ENCODE measurements around the gene KIF20B. TPM values are rescaled to one million over a fixed set of nuclear protein-coding genes. Genes with fewer than 3 reads are reported as not detected.

Gene KIF20B
- total RNA-seq, 4 donors from 2014 or later, result 1.4 to 2.1 (median 1.8) TPM

DNA sequence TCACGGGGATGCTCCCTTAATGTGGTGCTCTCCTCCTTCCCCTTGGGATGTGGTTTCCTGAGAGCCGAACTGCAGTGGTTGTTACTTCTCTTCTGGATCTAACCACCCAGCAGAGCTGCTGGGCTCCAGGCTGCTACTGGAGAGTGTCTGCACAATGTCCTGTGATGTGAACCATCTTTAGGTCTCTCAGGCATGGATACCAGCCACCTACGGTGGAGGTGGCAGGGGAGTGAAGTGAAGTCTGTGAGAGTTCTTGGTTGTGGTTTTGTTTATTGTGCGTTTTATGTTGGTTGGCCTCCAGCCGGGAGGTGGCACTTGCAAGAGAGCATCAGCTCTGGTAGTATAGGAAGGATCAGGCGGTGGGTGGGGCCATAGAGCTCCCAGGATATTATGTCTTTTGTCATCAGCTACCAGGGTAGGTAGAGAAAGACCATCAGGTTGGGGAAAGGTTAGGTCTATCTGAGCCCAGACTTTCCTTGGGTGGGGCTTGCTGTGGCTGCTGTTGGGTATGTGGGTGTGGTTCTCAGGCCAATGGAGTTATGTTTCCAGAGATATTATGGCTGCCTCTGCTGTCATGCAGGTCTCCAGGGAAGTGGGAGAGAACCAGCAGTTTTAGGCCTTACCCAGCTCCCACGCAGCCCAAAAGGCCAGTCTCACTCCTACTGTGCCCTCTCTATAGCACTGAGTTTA lies 87.9 kb downstream of the KIF20B start:
- H3K9me3 ChIP-seq, result no peaks in the 10 kb centered on the region
- no peaks in the 10 kb centered on the region for H3K4me1 ChIP-seq
- H3K27ac ChIP-seq (replicated peaks in 1 of 4), result no peak overlapping the region
- H3K4me3 ChIP-seq, result no peak overlapping the region
- WGBS, result 82% methylated on average over 7 of the region's 7 CpGs
- intact Hi-C loops (cut with DNase I), result no loop called here
- H3K27me3 ChIP-seq, result no peaks in the 10 kb centered on the region
- no peak for TF ChIP-seq EP300 (IDR thresholded peaks at IDR 0.05)
- DNase-seq (ENCODE audit: extremely low spot score), result no peak
- no peaks in the 10 kb centered on the region for H3K36me3 ChIP-seq

DNA sequence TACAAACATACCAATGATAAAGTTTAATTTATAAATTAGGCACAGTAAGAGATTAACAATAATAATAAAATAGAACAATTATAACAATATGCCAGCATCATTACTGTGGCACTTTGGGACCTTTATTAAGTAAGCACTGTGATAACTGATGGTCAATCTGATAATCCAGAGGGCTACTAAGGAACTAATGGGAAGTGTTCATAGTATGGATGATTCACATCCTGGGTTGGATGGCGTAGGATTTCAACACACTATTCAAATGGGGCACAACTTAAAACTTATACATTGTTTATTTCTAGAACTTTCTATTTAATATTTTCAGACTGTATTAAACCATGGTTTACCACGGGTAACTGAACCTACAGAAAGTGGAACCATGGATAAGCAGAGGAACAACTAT lies 90.8 kb downstream of the KIF20B start:
- no peak for DNase-seq (ENCODE audit: extremely low spot score)
- Histone ChIP-seq H3K9me3 (no peaks in the 10 kb centered on the region), H3K27ac (replicated peaks in 1 of 4) (no peak overlapping the region), H3K4me3 (no peak overlapping the region), H3K36me3 (no peaks in the 10 kb centered on the region), H3K4me1 (no peaks in the 10 kb centered on the region), H3K27me3 (no peaks in the 10 kb centered on the region)
- 78% methylated on average over 2 of the region's 2 CpGs for WGBS
- TF ChIP-seq POLR2A (IDR thresholded peaks at IDR 0.05; ENCODE audit: low read depth), result no peak
- no peak for TF ChIP-seq EP300 (IDR thresholded peaks at IDR 0.05)
- no peak for TF ChIP-seq POLR2AphosphoS5 (IDR thresholded peaks at IDR 0.05)
- TF ChIP-seq, protein P1, sequence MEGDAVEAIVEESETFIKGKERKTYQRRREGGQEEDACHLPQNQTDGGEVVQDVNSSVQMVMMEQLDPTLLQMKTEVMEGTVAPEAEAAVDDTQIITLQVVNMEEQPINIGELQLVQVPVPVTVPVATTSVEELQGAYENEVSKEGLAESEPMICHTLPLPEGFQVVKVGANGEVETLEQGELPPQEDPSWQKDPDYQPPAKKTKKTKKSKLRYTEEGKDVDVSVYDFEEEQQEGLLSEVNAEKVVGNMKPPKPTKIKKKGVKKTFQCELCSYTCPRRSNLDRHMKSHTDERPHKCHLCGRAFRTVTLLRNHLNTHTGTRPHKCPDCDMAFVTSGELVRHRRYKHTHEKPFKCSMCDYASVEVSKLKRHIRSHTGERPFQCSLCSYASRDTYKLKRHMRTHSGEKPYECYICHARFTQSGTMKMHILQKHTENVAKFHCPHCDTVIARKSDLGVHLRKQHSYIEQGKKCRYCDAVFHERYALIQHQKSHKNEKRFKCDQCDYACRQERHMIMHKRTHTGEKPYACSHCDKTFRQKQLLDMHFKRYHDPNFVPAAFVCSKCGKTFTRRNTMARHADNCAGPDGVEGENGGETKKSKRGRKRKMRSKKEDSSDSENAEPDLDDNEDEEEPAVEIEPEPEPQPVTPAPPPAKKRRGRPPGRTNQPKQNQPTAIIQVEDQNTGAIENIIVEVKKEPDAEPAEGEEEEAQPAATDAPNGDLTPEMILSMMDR (IDR thresholded peaks at IDR 0.05), result no peak
- intact Hi-C loops (cut with DNase I), result loop anchor here (5.0 to 10.0 kb wide), 3 partner anchors 800 to 1073 kb away; no protein-coding TSS in a partner anchor

DNA sequence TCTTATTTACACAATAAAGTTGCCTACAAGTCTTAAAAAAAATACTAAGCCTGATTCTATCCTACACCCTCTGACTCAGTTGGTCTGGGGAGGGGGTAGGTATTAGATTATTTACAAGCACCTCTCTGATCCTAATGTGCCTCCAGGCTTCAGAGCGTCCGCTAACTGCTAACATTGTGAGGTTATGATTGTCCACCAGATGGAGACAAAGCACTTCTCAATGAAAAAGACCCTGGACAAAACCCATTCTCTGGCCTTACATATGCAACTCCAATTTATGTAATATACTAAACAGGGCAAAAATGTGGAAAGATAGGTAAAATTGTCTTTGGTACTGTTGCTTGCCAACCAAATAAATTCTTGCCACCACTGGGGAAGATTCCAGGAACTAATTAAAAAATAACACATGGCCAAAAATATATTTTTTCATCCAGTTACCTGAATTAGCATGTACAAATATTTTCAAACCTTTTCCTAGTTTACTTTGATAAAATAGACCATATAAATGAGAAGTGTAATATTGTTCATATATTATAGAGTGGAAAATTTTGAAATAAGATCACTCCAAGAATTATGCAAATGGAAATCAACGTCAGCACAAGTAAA lies 92.4 kb downstream of the KIF20B start:
- 40% methylated on average over 3 of the region's 3 CpGs for WGBS
- Histone ChIP-seq H3K4me1 (no peaks in the 10 kb centered on the region), H3K4me3 (no peak overlapping the region), H3K9me3 (no peaks in the 10 kb centered on the region), H3K27me3 (no peaks in the 10 kb centered on the region), H3K36me3 (no peaks in the 10 kb centered on the region), H3K27ac (replicated peaks in 1 of 4) (no peak overlapping the region)
- TF ChIP-seq, protein P1 (IDR thresholded peaks at IDR 0.05), result peak; percentile 76 to 83 (median 77)
- no peak for TF ChIP-seq POLR2AphosphoS5 (IDR thresholded peaks at IDR 0.05)
- intact Hi-C loops (cut with DNase I), result loop anchor here (5.0 to 10.0 kb wide), 3 partner anchors 799 to 1071 kb away; no protein-coding TSS in a partner anchor
- DNase-seq (ENCODE audit: extremely low spot score), result no peak

DNA sequence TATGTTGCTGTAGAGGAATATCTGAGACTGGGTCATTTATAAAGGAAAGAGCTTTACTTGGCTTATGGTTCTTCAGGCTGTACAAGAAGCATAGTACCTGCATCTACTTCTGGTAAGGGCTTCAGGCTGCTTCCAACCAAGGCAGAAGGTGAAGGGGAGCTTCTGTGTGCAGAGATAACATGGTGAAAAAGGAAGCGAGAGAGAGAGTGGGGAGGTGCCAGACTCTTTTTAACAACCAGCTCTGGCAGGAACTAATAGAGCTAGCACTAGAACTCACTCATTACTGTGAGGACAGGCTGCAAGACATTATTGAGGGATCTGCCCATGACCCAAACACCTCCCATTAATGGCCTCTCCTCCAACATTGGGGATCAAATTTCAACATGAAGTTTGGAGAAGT lies 94.5 kb downstream of the KIF20B start:
- no peaks in the 10 kb centered on the region for H3K36me3 ChIP-seq
- WGBS, result 67% methylated on average over 1 of the region's 1 CpG
- H3K27ac ChIP-seq (replicated peaks in 1 of 4), result no peak overlapping the region
- no peak for TF ChIP-seq POLR2AphosphoS5 (IDR thresholded peaks at IDR 0.05)
- TF ChIP-seq EP300 (IDR thresholded peaks at IDR 0.05), result no peak
- no peak for TF ChIP-seq POLR2A (IDR thresholded peaks at IDR 0.05; ENCODE audit: low read depth)
- TF ChIP-seq, protein P1 (IDR thresholded peaks at IDR 0.05), result no peak
- no peaks in the 10 kb centered on the region for H3K27me3 ChIP-seq
- DNase-seq (ENCODE audit: extremely low spot score), result no peak
- no peak overlapping the region for H3K4me3 ChIP-seq
- no peaks in the 10 kb centered on the region for H3K9me3 ChIP-seq
- no peaks in the 10 kb centered on the region for H3K4me1 ChIP-seq
- intact Hi-C loops (cut with DNase I), result loop anchor here (10.0 kb wide), 1 partner anchor 1069 kb away; no protein-coding TSS in a partner anchor

DNA sequence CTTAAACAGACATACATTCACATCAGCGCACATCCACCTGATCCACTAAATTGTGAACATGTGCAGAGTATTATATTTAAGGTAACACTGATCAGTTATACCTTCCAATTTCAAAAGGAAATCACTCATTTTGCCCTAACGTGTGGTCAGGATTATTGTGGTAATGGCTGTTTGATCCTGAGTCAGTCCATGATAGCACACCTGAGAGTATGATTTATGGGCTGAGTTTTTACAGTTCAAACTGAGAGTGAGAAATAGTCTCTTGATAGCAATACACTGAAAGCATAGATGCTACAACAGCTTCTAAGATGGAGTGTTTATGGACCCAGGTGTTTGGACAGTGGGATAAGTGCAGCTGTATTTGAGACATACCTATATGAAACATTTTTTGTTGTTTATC lies 96.7 kb downstream of the KIF20B start:
- DNase-seq (ENCODE audit: extremely low spot score), result no peak
- Histone ChIP-seq H3K9me3 (no peaks in the 10 kb centered on the region), H3K27me3 (no peaks in the 10 kb centered on the region), H3K27ac (replicated peaks in 1 of 4) (no peak overlapping the region), H3K4me3 (no peak overlapping the region), H3K4me1 (no peaks in the 10 kb centered on the region), H3K36me3 (no peaks in the 10 kb centered on the region)
- TF ChIP-seq EP300 (IDR thresholded peaks at IDR 0.05) (no peak), POLR2AphosphoS5 (IDR thresholded peaks at IDR 0.05) (no peak), POLR2A (IDR thresholded peaks at IDR 0.05; ENCODE audit: low read depth) (no peak)
- TF ChIP-seq, protein P1 (IDR thresholded peaks at IDR 0.05), result no peak
- WGBS, result 91% methylated on average over 2 of the region's 2 CpGs
- intact Hi-C loops (cut with DNase I), result loop anchor here (10.0 kb wide), 1 partner anchor 1067 kb away; no protein-coding TSS in a partner anchor
